Cerebellar nuclear complex (tissue), 1 donor: ENCODE data around the gene PPP1CA.

Experiments
- DNase-seq, 2 experiments: peaks; one replicate each; lab custom pipeline; 2025; lab: John Stamatoyannopoulos, UW

Gene PPP1CA

DNA sequence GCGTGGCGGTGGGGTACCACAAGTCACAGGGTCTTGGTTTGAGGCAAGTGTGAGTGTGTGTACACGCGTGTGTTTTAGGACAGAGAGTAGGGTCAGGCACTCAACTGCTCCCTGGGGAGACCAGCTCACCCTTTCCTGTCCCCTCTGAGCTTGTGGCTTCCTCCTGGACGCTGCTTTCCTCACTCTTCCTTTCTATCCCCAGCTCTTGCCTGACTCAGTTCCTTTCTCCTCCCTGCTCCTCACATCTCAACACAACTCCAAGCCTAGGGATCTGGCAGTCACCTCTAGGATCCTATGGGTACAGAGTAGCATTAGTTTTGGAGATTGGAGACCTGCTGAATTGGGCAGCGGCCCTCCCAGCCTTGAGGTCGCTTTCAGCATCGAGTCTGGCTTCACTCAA, 32.4 kb downstream of the PPP1CA start:
- no peak for DNase-seq

DNA sequence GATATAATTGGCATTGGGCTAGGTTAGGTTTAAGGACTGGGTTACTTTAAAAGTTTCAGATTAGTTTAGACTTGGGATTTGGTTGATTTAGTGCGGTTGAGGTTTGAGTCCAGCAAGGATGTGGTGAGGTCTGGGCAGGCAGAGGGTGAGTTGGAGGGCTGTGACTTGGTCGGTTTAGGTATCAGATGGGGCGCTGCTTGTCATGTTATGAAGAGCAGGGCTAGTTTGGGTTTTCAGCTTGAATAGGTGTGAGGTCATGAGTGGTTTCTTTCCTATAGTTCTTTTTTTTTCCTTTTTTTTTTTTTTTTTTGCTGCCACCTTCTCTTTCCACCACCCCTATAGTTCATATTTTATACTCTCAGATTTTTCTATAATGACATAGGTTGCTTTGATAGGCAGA, 33.0 kb downstream of the PPP1CA start:
- DNase-seq: no peak

DNA sequence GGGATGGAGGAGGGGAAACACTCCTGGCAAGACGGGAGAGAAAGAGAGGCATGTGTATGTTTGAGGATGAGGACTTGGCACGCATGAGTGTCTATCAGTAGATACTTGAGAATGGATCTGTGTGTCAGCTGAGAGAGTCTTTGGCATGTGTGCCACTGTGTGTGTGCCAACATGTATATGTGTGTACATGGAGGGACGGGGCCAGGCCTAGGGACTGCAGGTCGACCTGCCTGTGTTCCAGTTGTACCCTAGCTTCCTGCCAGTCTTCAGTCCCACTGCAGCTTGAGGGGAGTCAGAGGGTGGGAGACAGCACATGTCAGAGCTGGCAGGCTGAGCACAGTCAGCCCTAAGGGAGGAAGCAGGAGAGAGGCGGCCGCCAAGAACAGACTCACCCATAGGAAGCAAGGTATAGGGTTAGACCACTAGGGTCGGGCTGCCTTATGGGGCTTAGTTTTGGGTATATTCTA, 33.9 kb downstream of the PPP1CA start:
- no peak for DNase-seq

DNA sequence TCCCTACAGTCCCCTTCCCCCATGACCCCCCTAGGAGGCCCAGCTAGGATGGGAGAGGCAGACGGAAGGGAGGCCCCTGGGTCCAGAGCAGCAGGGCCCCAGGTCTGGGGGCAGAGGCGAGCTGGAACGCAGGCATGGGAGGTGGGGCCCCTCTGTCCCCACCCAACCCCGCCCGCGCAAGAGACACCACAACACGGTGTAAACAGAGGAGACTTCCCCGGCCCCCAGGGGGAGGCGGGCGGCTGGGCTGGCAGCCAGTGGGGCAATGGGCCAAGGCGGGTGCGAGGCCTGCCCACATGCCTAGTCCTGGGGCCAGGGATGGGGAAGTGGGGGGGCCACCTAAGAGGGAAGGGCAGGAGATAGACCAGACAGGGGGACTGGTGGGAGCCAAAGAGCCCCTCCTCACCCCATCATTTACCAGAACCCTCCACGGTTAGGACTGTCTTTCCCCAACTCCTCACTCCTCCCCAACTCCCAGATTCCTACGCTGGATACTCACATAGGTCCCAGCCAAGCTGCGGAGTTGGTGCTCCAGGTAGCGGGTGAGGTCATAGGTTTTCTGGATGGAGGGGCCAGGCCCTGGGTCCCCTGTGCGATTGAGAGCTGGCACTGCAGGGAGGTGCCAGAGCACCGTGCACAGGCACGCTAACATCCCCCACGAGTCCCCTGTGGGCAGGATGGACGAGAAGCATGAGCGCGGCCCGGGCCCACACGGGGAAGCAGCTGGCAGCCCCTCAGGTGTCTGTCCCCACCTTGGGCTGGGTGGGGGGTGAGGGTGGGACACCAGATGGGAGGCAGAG, 34.5 kb downstream of the PPP1CA start:
- no peak for DNase-seq

DNA sequence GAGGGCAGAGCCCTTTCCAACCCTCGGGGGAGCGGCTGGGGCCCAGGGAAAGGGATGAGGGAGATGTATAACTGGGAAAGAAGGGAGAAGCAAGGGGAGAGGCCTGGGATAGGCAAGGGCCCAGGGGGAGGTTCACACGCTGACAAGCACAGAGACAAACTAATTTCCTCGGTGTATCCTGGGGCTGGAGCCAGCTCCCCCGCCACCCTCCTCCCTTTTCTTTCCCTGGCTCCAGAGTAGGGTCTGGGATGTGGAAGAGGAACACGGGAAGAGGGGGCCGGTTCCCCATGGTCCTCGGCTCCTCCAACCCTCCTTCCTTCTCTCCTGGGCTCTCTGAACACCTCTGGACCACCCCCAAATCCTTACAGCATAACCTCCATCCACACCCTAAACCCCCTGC, 35.1 kb downstream of the PPP1CA start:
- DNase-seq: no peak

DNA sequence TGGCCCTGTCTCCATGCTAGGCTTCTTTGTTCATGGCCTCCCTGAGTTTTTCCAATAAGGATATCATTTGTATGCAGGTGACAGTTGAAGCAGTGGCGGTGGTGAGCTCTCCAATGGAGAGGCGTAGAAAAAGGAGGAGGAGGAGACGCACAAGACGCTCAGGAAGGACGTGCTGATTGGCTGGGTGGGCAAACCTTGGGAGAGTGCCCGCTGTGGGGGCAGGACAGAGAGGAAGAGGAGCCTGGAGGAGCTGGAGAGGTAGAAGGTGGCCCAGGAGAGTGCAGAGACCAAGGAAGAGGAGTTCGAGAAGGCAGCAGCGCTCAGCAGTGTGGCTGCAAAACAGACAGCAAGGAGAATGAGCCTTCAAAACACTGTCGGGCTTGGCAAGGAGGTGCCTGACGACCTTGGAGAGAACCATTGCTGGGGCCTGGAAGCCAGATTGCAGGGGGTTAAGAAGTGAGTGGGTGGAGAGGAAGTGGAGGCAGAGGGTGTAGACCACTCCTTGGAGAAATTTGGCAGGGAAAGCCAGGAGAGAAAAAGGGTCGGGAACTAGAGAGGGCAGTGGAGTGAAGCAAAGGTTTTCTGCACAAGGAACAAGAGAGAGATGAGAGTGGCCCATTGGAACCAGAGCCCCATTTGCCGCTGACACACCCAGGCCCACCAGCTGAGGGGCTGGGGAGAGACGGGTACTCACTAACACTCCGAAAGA, 35.8 kb downstream of the PPP1CA start:
- no peak for DNase-seq

DNA sequence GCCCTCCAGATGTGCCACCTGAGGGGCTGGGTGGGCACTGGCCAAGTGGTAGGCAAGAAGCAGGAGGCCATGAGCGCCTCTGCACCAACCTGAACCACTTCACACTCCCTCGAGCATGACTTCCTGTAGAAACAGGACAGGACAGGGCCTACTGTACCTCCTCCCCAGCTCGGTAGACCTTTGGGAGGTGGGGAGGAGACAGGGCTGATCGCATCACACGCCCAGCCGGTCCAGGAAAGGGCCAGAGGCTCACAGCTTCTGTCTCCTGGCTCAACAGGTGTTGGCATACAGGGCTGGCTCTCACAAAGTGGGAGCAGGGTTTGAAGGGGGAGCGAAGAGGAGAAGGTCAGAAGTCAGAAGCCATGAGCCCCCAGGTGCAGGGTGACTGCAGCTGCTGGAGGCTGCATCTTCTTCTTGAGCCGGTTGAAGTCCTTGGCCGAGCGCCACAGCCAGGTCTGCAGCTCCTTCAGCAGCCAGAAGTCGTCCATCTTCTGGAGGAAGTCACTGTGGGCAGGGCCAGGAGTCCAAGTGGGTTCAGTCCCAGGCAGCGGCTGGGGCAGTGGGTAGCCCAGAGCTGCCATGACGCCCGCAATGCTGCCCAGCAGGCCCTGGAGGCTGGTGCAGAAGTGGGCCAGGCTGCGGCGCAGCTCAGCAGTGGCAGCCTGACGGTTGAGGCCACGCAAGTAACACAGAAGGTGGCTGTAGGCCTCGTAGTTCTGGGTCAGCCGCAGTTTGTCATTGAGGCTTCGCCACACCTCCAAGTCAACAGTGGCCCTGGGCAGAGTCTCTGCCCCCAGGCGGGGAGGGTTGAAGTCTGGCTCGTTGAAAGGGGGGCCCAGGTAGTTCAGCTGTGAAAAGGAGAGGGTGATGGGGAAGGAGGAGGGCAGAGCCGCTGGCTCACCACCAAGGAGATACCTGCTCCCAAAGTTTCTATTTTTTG, 36.6 kb downstream of the PPP1CA start:
- no peak for DNase-seq

DNA sequence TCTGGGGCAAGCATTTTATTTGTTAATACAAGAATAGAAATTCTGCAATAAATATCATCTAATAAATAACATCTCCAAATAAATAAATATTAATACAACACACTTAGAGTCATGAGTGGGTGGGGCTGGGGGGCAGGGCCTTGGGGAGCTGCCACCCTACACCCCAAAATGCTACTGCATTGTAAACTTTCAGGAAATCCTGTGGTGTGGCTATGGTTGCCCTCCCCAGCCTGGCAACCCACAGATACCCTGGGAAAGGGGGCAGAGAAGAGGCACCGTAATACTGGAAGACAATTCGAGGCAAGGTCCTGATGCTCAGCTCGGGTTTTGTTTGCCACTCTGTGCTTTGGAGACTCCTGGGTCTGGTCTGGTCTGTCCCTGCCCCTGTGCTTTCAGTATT, 37.5 kb downstream of the PPP1CA start:
- no peak for DNase-seq

DNA sequence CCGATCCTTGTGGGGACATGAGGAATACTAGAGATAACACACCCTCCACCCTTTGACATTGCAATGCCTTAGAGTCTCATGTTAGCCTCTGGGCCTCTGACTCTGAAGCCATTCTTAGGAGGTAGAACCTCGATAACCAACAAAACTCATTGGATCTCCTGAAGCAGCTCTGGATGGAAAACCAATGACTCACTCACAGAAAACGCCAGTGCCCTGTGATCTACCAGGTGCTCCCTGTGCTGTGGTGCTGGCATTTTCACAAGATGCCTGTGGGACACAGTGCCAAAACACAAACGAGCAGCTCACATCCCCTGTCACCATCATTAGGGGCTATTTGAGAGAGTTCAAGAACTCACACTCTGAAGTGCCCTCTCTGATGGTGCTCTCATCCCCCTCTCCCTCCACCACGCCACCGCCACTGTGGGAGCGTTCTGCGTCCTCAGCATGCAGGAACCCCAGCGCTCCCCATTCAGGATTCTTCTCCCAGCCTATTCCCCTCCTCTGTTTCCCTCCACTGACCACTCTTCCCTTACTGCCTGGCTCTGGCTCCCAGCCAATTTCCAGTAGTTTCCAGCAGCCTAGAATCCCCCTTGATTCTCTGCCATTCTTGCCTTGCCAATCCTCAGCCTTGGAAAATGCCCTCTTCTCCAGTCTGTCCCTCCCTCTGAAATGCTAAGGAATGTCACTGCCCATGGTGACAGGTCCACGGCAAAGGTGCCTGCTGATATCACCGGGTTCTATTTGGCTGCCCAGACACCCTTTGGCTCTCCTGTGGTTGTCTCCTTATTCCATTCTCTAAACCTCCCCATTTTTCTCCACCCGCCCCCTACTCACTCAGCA, 43.6 kb downstream of the PPP1CA start:
- no peak for DNase-seq

DNA sequence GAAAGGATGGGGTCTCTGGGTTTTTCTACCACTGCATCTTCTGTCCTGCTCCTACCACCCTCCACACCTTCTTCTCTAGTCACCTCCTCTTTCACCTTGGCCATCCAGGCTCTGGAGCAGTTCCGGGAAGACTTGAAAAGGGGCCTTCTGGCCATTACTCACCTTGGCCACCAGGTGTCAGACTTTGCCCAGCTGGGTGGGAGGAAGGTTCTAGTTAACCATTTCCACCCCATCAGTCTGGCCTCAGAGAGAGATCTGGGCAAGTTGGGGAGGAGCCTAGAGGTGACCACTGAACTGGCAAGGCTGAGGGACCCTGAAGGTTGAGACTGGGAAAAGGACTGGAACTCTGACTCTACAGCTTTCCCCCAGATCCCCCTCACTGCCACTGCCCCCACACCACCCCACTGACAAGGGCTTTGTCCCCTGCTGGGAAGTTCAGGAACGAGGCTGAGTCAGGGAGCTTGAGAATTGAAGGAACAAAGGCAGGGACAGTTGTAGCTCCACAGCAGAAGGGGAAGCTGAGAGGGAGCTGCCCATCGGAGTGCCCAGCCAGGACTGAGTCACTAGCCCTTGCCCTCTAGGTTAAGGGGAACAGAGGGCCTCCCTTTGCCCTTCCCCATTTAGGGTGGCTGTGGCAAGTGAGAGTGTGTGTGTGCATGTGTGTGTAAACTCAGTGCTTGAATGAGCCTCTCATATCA, 44.6 kb downstream of the PPP1CA start:
- DNase-seq: peak in 1 of 2 experiments; percentile 21

DNA sequence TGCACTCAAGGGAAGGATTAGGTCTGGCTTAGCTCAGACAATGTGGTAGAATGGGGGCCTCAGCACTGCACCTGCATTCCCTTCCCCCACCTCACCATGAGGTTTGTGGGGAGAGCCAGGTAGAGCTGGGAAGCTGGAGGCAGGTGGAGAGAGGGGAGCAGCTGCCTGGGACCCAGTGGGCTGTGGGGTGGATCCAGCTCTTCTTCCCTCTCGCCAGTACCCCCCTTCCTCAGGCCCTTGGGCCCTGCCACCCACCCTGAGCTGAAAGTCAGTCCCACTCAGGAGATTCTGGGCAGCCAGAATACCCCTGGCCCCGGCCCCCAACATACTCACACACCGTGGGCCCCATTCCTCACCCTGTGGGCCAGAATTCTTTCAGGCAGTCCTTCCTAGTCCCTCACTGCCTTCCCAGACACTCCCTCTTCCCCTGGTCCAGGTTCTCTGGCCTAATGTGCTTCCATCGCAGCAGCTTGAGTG, 45.2 kb downstream of the PPP1CA start:
- no peak for DNase-seq

DNA sequence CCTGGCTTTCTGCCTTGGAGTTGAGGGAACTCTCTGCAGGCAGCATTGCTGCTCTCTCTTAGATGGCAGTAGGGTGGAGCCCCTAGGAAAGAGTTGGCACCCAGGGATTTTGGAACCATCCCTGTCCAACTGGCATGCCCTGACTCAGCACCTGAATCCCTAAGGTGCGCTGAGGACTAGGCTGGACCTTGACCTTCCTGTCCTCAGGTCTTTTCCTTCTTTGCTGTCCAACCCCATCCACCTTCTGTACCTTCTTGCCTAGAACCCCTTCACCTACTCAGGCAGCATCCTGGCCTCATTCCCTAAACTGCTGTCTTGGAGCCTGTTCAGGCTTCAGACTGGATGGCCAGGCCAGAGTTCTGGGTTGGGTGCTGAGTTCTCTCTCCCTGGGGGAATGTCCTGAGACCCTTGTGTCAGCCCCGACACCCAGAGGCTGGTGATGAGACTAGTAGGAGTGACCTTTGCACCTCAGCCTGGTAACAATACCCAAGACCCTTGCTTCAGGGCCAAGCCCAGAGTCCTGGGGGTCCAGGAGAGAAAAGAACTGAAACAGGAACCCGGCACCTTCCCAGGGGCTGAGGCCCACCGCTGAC, 45.8 kb downstream of the PPP1CA start:
- no peak for DNase-seq

DNA sequence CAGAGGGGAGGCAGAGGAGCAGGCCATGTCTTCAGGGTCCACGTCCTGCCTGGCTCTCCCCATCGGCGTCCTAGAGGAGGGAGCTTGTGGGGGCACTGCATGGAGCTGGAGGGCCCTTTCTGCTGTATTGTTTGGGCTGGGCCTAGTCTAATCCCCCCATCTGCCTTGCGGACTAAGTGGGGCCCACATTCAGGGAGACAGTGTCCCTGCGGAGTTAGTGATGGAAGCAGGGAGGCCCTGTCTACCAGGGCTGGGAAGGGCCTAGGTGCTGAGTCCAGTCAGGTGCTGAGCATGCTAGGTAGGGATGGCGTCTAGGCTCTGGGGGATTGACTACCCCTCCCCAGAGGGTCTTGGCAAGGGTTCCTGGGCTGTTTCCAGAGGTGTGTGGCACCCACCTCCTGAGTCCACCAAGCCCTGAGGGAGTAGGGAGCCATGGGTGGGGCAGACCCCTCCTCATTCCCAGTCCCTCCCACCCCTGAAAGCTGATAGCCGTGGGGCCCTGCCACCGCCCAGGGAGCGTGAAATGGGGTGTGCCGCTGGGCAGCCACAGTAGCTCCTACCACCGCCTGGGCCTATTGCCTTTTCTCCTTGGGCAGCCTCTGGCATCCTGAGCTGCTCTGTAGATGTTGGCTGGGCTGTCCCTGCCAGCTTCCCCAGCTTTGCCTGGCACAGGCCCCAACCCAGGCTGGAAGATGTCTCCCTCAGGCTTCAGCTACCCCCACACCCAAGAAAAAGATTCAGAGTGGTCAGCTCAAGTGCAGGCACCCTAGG, 46.5 kb downstream of the PPP1CA start:
- DNase-seq: no peak

DNA sequence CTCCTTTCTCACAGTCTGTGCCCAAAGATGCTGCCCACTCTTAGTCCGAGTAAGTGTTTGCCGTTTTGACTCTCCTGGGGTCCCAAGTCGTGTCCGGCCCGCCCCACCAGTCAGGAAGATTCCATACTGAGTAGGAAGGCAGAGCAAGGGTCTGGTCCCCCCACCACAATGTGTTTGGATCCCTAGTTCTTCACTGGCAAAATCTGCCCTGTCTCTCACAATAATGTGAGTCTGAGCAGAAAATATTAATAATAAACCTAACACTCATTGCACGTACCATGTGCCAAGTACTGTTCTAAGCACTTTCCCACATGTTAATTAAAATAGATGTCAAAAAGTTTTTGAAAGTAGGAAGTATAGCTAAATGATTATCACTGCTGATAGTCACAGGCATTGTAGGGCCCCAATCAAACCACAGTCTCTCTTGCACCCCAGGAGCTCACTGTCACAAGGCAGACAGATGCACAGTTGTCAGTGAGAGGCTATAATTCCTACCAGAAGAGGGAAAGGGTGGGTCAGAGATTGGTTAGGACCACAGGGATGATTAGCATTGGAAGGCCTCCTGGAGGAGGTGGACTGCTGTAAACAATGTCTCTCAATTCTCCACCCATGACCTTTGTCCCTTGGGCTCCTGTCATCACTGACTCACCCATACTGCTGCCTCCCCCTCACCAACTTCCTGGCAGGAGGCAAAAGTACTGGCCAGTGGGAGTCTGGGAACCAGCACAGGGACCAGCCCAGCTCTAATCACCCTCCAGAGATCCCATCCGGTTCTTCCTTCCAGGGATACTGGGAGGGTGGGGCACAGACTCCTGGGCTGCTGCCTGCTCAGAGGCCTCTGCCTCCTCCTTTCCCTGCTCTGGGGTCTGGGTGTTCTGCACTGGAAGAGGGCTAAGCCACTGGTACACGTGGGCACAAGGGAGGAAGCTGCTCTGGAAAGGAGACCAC, 47.3 kb downstream of the PPP1CA start:
- no peak for DNase-seq

DNA sequence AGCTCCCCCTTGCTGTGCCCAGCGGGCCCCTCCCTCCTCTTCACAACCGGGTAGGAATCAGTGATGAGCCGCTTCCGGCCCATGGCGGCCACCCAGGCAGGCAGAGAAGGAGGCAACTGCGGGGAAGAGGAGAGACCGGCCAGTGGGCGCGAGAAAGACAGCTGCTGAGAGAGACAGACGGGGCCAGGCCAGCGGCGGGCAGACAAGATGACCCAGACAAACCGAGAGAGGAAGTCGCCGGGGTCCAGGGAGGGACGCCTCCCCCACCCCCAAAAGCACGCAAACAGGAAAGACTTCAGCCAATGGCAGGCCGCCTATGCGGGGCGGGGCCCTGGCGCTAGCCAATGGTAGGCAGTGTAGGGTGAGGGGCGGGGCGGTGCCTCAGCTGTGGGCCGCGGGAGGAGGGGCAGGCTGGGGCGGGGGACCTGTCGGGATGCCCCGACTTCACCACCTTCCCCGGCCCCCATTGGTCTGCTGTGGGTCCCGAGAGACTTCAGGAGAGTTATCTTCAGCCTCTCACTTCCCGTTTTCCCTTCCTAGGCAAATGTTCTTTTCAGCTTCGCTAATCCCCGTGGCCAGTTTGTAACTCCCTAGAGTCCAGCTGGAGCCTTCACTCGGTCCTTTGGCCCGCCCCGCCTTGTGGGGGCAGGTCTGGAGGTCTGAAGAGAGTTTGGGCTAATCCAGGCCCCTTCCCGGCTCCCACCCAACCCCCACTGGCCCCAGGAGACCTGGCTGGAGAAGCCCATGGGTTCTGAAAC, 48.2 kb downstream of the PPP1CA start, which contains the start of gene POLD4:
Gene POLD4 (minus strand): TSS at position 230 of the 758 bp plus-strand sequence. CDS start 147 bp downstream, at position 83.
- DNase-seq: peak; percentile 50 to 86

DNA sequence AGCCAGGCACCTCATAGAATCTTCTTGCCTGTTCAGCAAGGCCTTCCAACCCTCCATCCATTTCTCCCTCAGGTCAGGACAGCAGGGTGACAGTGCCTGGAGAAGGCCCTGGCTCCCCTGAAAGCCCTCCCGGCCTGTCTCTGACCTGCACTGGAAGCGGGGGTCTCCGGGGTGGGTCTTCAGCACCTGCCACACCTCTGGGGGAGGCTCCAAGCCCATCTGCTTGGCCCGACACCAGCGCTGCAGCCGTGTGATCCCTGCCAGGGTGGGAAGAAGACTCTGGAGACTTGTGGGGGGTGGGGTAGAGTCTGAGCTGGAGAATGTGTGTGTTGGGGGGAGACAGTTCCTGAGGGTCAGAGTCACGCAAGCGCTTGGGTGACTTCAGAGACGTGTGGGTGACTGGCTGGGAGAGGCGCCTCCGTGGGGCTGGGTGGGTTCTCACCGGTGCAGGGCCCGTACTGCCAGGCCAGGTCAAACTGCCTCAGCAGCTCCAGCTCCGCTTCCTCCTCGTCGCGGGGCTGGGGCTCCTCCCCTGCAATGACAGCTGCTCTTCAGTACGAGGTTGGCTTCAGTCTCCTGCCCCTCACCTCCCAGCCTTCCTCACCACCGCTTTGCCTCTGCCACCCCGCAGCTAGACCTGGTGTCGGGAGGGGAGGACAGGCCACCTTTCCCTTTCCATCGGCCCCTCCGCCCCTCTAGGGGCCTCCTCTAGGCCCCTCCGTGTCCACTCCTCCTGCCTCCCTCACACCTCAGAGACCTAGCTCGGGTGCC, 48.9 kb downstream of the PPP1CA start:
- peak in 1 of 2 experiments; percentile 49 for DNase-seq
